NCI-H510A treated with DMSO at 0.1 percent for 48 hours (cell line): ENCODE results near the gene DNAJC4.

Experiments used
- DNase-seq: peaks from one replicate; lab custom pipeline; 2025; lab: John Stamatoyannopoulos, UW

Gene DNAJC4

GRCh38 chr11:64208086-64208795 is 22.1 kb upstream of the DNAJC4 start:
- DNase-seq = no peak

- DNase-seq = no peak
Measured at GRCh38 chr11:64208796-64209562, 21.4 kb upstream of the DNAJC4 start.

- no peak for DNase-seq
Measured at GRCh38 chr11:64209563-64209843, 20.8 kb upstream of the DNAJC4 start.

- no peak for DNase-seq
Measured at GRCh38 chr11:64210301-64211020, 19.9 kb upstream of the DNAJC4 start.

DNA sequence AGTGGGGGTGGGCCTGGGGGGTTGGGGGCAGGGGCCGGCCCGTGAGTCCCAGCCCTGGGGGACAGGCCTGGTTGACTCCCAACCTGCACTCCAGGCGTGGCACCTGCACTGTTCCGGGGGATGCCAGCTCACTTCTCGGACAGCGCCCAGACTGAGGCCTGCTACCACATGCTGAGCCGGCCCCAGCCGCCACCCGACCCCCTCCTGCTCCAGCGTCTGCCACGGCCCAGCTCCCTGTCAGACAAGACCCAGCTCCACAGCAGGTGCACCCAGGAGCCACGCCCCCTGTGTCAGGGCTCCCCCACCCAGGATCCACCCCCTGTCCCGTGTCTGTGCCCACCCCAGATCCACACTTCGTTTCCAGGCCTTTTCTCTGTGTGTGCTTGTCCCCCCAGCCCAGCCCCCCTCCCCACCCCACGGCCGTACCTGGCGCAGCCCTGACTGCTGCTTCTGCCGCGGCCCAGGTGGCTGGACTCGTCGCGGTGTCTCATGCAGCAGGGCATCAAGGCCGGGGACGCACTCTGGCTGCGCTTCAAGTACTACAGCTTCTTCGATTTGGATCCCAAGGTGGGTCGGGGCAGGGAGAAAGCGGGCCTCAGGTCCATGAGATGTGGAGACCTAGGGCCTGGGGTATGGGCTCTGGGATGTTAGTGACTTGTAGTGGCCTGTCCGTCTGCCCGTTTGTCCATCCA is 19.0 kb upstream of the DNAJC4 start:
- no peak for DNase-seq

GRCh38 chr11:64216879-64217278 is 13.5 kb upstream of the DNAJC4 start:
- no peak for DNase-seq

DNA sequence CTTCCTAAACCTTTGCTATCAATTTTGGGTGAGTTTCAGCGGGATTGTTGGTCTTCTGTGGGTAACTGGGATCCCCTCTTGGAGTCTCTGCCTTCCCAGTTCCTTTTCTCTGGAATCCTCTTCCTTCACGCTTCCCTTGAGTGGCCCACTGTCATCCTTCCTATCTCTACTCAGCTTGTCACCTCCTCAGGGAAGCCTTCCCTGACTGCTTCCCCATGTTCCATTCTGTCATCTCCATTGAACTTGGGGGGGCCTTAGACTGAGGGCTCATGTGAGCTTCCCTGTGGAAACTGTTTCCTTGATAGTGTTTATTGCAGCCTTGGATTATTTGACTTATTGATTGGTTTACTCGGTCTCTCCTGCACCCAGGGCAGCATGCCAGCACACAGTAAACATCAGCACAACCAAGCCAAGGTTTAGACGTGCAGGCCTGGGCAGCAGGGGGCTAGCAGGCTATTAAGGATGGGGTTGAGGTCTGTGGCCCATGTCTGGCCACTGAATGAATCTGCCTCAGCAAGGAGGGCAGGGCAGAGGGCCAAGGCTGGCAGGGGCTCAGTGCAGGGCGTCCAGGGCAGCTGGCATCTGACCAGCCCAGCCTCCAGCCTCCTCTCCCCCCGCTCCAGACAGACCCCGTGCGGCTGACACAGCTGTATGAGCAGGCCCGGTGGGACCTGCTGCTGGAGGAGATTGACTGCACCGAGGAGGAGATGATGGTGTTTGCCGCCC is 11.6 kb upstream of the DNAJC4 start:
- DNase-seq = no peak

- no peak for DNase-seq
Measured at GRCh38 chr11:64219354-64219684, 11.0 kb upstream of the DNAJC4 start.

DNA sequence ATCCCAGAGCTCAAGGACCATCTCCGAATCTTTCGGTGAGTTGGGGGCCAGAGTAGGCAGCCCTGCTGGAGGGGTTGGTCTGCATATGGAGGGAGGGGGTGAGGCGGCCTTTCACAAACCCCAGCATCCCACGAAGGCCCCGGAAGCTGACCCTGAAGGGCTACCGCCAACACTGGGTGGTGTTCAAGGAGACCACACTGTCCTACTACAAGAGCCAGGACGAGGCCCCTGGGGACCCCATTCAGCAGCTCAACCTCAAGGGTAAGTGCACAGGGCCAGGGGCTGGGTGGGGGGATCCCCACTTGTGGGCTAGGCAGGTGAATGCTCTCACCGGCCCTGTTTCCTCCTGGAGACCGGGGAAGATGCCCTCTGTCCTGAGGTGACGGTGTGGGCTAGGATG is 10.6 kb upstream of the DNAJC4 start:
- no peak for DNase-seq

- DNase-seq = no peak
Measured at GRCh38 chr11:64220271-64220670, 10.1 kb upstream of the DNAJC4 start.

- DNase-seq = no peak
Measured at GRCh38 chr11:64220798-64221197, 9.6 kb upstream of the DNAJC4 start.

GRCh38 chr11:64222651-64223000 is 7.7 kb upstream of the DNAJC4 start:
- DNase-seq = no peak

DNA sequence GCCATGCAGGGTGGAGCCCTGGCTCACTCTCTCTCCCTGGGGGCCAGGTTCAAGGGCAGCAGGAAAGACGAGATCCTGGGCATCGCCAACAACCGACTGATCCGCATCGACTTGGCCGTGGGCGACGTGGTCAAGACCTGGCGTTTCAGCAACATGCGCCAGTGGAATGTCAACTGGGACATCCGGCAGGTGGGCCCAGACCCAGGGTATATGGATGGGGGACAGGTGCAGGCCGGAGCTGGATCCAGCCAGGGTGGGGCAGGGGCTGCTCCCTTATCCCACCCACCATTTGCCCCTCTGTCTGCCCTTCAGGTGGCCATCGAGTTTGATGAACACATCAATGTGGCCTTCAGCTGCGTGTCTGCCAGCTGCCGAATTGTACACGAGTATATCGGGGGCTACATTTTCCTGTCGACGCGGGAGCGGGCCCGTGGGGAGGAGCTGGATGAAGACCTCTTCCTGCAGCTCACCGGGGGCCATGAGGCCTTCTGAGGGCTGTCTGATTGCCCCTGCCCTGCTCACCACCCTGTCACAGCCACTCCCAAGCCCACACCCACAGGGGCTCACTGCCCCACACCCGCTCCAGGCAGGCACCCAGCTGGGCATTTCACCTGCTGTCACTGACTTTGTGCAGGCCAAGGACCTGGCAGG is 7.2 kb upstream of the DNAJC4 start:
- DNase-seq = no peak

- no peak for DNase-seq
Measured at GRCh38 chr11:64224151-64224890, 6.0 kb upstream of the DNAJC4 start.

GRCh38 chr11:64224891-64225607 is 5.3 kb upstream of the DNAJC4 start:
- DNase-seq = no peak

DNA sequence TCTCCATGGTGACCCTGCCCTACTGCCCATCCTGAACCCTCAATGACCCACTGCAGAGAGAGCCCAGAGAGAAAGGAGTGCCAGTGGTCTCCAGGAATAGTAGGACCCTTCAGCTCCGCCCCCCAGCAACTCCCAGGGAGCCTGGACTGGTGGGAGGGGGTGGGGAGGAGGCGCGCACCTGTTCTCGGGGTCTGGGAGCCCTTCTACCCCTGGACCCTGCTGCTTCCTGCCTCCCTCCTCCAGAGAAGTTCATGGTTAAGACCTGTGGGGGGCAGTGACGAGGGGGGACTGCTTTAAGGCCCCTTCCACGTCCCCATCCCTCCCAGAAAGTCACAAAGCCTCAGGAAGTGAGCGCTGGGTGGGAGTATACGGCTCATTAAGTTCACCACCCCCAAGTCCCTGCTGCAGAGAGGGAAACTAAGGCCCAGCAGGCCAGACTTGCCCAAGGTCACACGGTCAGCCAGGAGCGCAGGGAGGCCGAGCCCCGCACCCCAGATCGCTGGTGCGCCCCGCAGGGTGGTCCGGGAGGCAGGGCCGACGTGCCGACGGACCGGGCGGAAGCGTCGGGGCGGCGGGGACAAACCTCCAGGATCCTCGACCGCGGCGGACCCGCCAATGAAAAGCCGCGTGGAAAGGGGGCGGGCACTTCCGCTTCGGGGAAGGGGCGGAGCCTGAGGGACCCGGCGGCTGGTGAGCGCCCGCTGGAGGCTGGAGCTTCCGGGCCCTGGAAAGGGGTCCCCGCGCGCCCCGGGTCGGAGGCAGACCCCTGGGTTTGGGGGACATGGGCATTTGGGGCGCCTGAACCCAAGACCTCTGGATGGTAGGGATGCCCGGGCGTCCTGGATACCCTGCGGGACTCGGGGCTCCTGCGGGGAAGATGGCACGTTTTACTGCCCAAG is 4.5 kb upstream of the DNAJC4 start, which contains the start of the genes NUDT22 and TRPT1:
Gene NUDT22 (plus strand): TSS at position 667 of the 899 bp plus-strand sequence. CDS start 379 bp downstream, outside the sequence.
Gene TRPT1 (minus strand): TSS at position 579 of the 899 bp plus-strand sequence. CDS start 326 bp downstream, at position 253.
- DNase-seq = peak; percentile 75

DNA sequence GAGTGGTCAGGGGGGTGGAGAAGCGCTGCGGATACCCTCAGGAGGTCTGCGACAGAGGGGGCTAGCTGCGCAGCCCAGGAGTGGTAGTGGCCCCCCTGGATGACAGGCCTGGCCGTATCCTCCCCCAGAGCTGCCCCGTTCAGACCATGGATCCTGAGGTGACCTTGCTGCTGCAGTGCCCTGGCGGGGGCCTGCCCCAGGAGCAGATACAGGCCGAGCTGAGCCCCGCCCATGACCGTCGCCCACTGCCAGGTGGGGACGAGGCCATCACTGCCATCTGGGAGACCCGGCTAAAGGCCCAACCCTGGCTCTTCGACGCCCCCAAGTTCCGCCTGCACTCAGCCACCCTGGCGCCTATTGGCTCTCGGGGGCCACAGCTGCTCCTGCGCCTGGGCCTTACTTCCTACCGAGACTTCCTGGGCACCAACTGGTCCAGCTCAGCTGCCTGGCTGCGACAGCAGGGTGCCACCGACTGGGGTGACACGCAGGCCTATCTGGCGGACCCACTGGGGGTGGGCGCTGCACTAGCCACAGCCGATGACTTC is 3.8 kb upstream of the DNAJC4 start:
- peak; percentile 74 for DNase-seq

DNA sequence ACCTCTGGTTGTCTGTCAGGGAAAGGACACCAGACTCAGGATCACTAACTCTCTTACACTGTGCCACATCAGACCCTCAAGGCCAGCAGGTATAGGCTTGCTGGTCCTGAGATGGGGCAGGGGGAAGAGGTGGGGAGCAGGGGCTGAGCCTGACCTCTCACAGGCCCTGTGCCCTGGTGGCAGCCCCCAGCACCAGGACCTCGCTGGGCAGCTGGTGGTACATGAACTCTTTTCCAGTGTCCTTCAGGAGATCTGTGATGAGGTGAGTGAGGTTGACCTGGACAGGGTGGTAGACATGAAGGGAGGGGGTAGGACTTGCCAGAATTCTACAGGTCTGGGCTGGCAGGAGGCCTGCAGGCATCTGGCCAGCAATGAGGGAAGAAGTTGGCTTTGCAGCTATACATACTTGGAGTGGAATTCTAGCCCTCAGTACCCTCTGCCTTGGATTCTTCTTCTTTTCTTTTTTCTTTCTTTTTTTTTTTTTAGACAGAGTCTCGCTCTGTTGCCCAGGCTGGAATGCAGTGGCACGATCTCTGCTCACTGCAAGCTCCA is 2.9 kb upstream of the DNAJC4 start:
- no peak for DNase-seq
